CD4-positive, alpha-beta T cell treated with Interleukin-6 at 100 ng/mL for 8 hours (primary cell): ENCODE measurements around the gene FAM229A.
"Not testable (repeated sequence)": the region's sequence is repeated elsewhere in the genome, so short reads cannot be mapped to it uniquely, and the experiment has no call there.

ENCODE experiments used
- DNase-seq: peaks from one replicate; pipeline ENCODE4 v3.0.0-alpha.2; 2020; ENCODE audit warnings: mixed read lengths, low spot score

Gene FAM229A

GRCh38 chr1:32362474-32363313, at the start of gene FAM229A, which contains the start of gene TSSK3:
TSS of gene FAM229A (minus strand) at chr1:32362485. CDS start at chr1:32362091, 394 bp downstream.
TSS of gene TSSK3 (plus strand) at chr1:32362539. CDS start at chr1:32362702, 163 bp downstream.
- DNase-seq = no peak

GRCh38 chr1:32411261-32411660, 49.0 kb upstream of the FAM229A start:
- no peak for DNase-seq

GRCh38 chr1:32406629-32407111, 44.4 kb upstream of the FAM229A start:
- DNase-seq = no peak

- no peak for DNase-seq
Measured at GRCh38 chr1:32405672-32406467, 43.6 kb upstream of the FAM229A start.

- DNase-seq = no peak
Measured at GRCh38 chr1:32404946-32405345, 42.7 kb upstream of the FAM229A start.

GRCh38 chr1:32400876-32401631, 38.8 kb upstream of the FAM229A start:
- DNase-seq = peak; percentile 37

GRCh38 chr1:32399843-32400242, 37.6 kb upstream of the FAM229A start:
- no peak for DNase-seq

GRCh38 chr1:32398401-32398800, 36.1 kb upstream of the FAM229A start:
- DNase-seq = no peak

GRCh38 chr1:32396524-32396923, 34.2 kb upstream of the FAM229A start:
- not testable (repeated sequence) for DNase-seq

- no peak for DNase-seq
Measured at GRCh38 chr1:32394890-32395432, 32.7 kb upstream of the FAM229A start.

- peak; percentile 97 for DNase-seq
Measured at GRCh38 chr1:32394141-32394889, 32.0 kb upstream of the FAM229A start, which contains the start of gene BSDC1. TSS of gene BSDC1 (minus strand) at chr1:32394441. CDS start at chr1:32394414, 27 bp downstream.

GRCh38 chr1:32393832-32394140, 31.5 kb upstream of the FAM229A start:
- DNase-seq = peak; percentile 2

- DNase-seq = no peak
Measured at GRCh38 chr1:32393136-32393535, 30.9 kb upstream of the FAM229A start.

GRCh38 chr1:32392325-32392724, 30.0 kb upstream of the FAM229A start:
- no peak for DNase-seq

GRCh38 chr1:32390904-32391870, 28.9 kb upstream of the FAM229A start:
- no peak for DNase-seq

GRCh38 chr1:32388641-32389040, 26.4 kb upstream of the FAM229A start:
- DNase-seq = no peak

GRCh38 chr1:32386676-32387392, 24.5 kb upstream of the FAM229A start:
- DNase-seq = no peak

- DNase-seq = no peak
Measured at GRCh38 chr1:32380057-32380456, 17.8 kb upstream of the FAM229A start.

- no peak for DNase-seq
Measured at GRCh38 chr1:32377541-32378220, 15.4 kb upstream of the FAM229A start.
